ENCODE data around the gene SETBP1. TPM values are rescaled to one million over a fixed set of nuclear protein-coding genes. Genes with fewer than 3 reads are reported as not detected.

Gene SETBP1
- total RNA-seq, 2 experiments from 2014 or later = 25.2 to 30.3 TPM

DNA sequence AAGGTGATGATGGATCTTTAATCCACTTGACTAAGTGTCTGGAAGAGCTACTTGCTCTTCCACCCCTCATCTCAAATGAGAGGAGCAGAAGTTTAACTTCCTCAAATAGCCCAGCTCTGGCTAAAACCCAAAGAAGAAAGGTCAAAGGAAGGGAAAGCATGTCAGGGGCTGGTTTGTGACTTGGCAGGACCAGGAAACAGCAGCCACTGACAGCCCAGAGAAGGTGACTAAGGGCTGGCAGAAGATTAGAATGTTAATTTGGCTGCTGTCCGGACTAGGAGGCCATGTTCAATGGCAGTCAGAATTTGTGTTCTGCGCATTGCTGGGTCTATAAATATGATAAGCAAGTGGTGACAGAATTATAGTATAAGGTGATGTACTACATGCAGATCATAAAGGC lies 386.2 kb downstream of the SETBP1 start:
- no peak overlapping the region for H3K4me3 Mint-ChIP-seq
- ATAC-seq (no peak), DNase-seq (no peak)
- H3K4me1 Mint-ChIP-seq = peaks cover 18% of the 10 kb centered on the region
- H3K27me3 Mint-ChIP-seq = peaks cover 7% of the 10 kb centered on the region
- CTCF ChIA-PET = interaction anchor here (0.7 to 1.9 kb wide), 3 partner anchors 9 to 282 kb away, joined by 3 to 8 read pairs (median 3); no protein-coding TSS in a partner anchor
- peaks cover 16% of the 10 kb centered on the region for H3K36me3 Mint-ChIP-seq
- H3K27ac Mint-ChIP-seq = no peak overlapping the region
- H3K9me3 Mint-ChIP-seq (ENCODE audit: low read depth) = no peaks in the 10 kb centered on the region

DNA sequence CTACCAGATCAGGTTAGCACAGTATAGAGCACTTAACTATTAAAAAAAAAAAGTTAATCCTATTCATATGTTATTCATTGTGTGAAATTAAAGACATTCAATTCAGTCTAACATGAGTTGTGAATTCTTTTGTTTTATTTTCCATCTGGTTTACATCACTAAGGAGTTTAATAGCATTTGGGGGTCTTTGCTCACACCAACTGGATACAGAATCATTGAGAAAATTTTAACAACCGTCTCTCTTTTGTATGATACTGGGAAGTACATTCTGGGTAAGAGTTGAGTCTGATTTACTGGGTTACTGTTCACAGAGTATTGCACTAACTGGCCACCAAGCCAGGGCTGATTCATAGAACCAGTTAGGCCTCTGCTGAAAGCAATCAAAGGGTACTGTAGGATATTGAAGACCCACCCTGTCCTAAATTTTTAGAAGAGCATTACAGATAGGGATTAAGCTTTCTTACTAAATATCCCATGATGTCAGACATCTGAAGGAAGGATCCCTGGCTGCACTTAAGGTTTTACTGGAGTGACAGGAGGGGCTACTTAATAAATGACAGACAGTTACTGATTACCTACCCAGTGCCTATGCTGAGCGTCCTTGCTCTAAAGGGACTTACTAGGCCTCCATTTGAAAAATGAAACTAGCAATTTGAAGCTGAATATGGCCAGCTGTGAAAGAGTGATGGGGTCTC lies 387.9 kb downstream of the SETBP1 start:
- Mint-ChIP-seq H3K4me3 (no peak overlapping the region), H3K27me3 (peaks cover 7% of the 10 kb centered on the region), H3K36me3 (peaks cover 10% of the 10 kb centered on the region), H3K9me3 (ENCODE audit: low read depth) (no peaks in the 10 kb centered on the region), H3K4me1 (peaks cover 18% of the 10 kb centered on the region), H3K27ac (no peak overlapping the region)
- CTCF ChIA-PET = no interaction called here
- DNase-seq = no peak
- ATAC-seq = no peak

DNA sequence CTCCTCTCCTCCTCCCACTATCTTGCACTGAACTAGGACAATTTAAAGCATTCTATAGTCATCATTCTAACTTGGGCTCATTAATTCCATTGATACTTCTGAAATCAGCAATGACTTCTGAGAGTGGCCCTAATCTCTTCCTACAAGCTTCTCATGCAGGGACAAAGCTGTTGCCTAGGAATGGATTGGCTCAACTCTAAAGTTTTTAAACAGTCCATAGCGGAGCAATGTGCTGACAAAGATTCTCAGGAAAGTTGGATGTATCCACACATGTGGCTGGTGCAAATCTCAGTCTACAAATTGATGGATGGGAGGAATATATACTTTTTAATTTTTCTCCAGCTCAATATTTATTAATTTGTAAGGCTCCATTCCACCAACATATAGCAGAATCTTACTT lies 388.9 kb downstream of the SETBP1 start:
- DNase-seq (no peak), ATAC-seq (no peak)
- Mint-ChIP-seq H3K4me3 (no peak overlapping the region), H3K4me1 (peaks cover 18% of the 10 kb centered on the region), H3K36me3 (peaks cover 2% of the 10 kb centered on the region), H3K27me3 (peaks cover 7% of the 10 kb centered on the region), H3K27ac (no peak overlapping the region), H3K9me3 (ENCODE audit: low read depth) (no peaks in the 10 kb centered on the region)
- CTCF ChIA-PET = no interaction called here

DNA sequence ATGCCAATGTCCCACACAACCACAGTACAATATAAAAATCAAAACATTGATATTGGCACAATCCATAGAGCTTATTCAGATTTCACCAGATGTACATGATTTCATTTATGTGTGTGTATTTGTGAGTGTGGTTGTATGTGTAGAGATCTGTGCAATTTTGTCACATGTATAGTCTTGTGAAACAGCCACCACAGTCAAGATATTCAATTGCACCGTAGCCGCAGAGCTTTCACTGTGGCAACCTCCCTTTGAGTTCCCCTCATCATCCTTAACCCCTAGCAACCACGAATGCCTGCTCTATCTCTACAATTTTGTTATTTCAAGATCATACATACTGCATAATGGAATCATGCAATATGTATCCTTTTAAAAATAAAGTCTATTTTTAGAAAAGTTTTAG lies 391.3 kb downstream of the SETBP1 start:
- H3K27ac Mint-ChIP-seq = no peak overlapping the region
- no peaks in the 10 kb centered on the region for H3K36me3 Mint-ChIP-seq
- peaks cover 7% of the 10 kb centered on the region for H3K27me3 Mint-ChIP-seq
- ATAC-seq = no peak
- no peak for DNase-seq
- no peak overlapping the region for H3K4me3 Mint-ChIP-seq
- no peaks in the 10 kb centered on the region for H3K9me3 Mint-ChIP-seq (ENCODE audit: low read depth)
- CTCF ChIA-PET = no interaction called here
- peaks cover under 1% of the 10 kb centered on the region for H3K4me1 Mint-ChIP-seq

DNA sequence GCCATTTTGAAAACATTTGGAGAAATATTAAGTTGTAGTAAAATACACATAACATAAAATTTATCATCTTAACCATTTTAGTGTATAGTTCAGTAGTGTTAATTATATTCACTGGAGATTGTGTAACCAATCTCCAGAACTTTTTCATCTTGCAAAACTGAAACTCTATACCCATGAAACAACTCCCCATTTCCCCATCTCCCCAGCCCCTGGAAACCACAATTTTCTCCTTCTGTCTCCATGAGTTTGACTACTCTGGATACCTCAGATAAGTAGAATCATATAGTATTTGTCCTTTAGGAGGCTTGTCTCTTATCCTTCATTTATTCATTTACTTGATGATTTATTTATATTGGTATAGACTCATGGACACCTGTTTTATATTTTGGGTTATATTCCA lies 392.9 kb downstream of the SETBP1 start:
- Mint-ChIP-seq H3K4me3 (no peak overlapping the region), H3K36me3 (no peaks in the 10 kb centered on the region)

DNA sequence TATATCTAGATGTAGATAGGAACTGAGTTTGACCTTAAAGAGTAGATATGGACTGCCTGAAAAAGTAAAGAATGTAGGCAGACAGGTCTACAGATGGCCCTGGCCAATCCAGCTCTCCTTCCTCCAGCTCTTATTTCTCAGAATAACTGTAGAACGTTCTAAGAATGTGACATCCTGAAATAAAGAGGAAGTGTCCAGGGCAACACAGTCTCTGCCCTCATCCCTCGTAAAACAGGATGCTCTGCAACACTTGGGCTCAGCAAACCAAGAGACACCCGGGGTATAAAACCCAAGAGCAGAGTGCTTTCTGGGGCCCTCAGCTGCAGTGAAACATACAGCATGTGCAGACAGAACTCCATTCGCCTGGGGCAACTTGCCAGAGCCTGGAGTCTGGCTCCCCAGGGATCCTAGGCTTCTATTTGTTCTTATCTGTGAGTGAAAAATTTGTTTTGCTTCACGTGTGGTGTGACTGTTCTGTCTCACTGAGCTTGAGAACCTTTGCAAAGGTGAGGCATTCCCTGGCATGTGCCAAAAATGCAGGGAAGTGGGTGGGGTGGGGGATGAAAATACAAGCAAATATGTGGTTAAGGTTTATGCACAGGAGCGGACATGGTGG lies 401.0 kb downstream of the SETBP1 start:
- DNase-seq (no peak), ATAC-seq (no peak)
- H3K27ac Mint-ChIP-seq = peak overlapping the region; percentile 10
- H3K4me3 Mint-ChIP-seq = no peak overlapping the region
- H3K27me3 Mint-ChIP-seq = peaks cover 24% of the 10 kb centered on the region
- no peaks in the 10 kb centered on the region for H3K36me3 Mint-ChIP-seq
- peaks cover 3% of the 10 kb centered on the region for H3K9me3 Mint-ChIP-seq (ENCODE audit: low read depth)
- CTCF ChIA-PET = no interaction called here
- H3K4me1 Mint-ChIP-seq = peaks cover 2% of the 10 kb centered on the region

More for the DNA sequence above, 392.9 kb downstream of the SETBP1 start:
- CTCF ChIA-PET = no interaction called here
- ATAC-seq = no peak
- no peaks in the 10 kb centered on the region for H3K9me3 Mint-ChIP-seq (ENCODE audit: low read depth)
- H3K4me1 Mint-ChIP-seq = no peaks in the 10 kb centered on the region
- H3K27me3 Mint-ChIP-seq = peaks cover 10% of the 10 kb centered on the region
- H3K27ac Mint-ChIP-seq = no peak overlapping the region
- DNase-seq = no peak

DNA sequence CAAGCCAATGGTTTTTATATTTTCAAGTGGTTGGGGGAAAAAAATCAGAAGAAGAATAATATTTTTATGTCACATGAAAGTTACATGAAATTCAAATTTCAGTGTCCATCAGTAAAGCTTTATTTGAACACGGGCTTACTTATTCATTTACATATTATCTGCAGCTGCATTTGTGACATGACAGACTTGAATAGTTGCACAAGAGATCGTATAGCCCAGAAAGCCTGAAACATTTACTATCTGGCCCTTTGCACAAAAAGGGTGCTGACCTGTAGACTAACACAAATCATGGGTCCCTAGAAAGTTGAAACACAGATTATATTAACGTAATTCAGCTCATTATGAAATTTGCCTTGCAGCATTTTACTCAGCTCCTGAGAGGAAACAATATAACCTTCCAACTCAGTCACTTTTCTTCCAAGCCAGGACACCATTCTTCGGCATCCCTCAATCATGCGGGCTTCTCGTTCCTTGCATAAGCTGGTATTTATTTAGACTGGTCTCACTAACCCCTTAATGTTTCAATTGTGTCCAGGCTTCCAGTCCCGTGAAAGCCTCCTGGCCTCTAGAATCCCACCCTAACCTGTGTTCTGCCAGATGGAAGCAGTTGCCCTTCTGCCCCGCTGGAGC lies 402.7 kb downstream of the SETBP1 start:
- peaks cover 3% of the 10 kb centered on the region for H3K9me3 Mint-ChIP-seq (ENCODE audit: low read depth)
- DNase-seq (no peak), ATAC-seq (no peak)
- H3K4me1 Mint-ChIP-seq = peaks cover 2% of the 10 kb centered on the region
- H3K27ac Mint-ChIP-seq = no peak overlapping the region
- H3K36me3 Mint-ChIP-seq = no peaks in the 10 kb centered on the region
- CTCF ChIA-PET = no interaction called here
- no peak overlapping the region for H3K4me3 Mint-ChIP-seq
- peaks cover 21% of the 10 kb centered on the region for H3K27me3 Mint-ChIP-seq

DNA sequence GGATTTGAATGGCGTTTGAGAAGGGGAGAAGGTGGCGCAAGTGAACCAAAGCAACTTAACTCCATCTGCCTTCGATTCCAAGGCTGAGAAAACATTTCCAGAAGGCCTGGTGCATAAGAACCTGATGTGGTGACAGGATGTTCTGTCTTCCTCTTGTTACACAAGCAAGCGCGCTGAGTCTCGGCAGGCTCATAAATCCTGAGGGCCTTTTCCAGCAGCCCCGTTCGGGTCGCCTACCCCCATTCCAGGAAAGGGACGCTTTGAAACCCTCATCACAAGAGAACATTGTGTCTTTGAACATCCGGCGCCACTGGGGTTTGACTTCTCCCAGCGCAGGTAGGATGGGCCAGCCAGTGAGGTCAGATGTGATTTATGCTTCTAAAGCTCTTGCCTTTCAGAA lies 403.5 kb downstream of the SETBP1 start:
- CTCF ChIA-PET = no interaction called here
- DNase-seq = no peak
- H3K4me3 Mint-ChIP-seq = no peak overlapping the region
- no peak overlapping the region for H3K27ac Mint-ChIP-seq
- no peaks in the 10 kb centered on the region for H3K36me3 Mint-ChIP-seq
- H3K9me3 Mint-ChIP-seq (ENCODE audit: low read depth) = peaks cover 3% of the 10 kb centered on the region
- ATAC-seq = no peak
- peaks cover 23% of the 10 kb centered on the region for H3K27me3 Mint-ChIP-seq
- H3K4me1 Mint-ChIP-seq = peaks cover 2% of the 10 kb centered on the region

DNA sequence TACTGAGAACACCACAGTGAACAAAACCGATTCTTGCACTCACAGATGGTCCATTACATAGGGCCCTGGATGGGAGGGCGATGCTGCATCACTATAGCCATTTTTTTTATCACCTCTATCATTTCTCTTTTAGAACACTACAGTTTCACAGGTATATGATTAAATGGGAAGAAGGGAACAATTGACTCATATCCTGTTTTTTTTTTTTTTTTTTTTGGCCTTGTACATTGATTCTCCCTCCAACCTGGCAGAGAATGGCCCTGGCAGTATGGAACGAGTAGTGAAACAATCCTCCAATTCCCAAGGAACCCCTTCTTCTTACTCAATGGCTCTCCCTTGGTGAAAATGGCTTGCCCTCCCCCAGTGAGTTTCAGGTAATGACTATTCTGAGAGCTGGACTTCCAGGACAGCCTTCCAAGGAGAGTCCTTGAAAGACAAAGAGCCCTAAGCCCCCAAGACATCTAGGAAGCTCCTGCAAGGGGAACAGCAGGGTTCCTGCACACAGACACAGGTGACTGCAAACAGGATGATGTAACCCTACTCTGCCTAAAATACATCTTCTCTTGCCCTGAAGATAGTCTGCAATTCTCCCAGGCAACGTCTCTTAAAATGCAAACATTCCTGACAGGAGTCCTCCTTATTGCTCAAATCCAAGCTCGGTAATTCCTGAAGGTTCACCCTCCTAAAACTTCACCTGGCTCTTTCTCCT lies 405.4 kb downstream of the SETBP1 start:
- Mint-ChIP-seq H3K4me1 (peaks cover 2% of the 10 kb centered on the region), H3K27me3 (peaks cover 24% of the 10 kb centered on the region), H3K36me3 (no peaks in the 10 kb centered on the region), H3K27ac (no peak overlapping the region), H3K9me3 (ENCODE audit: low read depth) (peaks cover 3% of the 10 kb centered on the region), H3K4me3 (no peak overlapping the region)
- no peak for ATAC-seq
- DNase-seq = no peak
- CTCF ChIA-PET = no interaction called here

DNA sequence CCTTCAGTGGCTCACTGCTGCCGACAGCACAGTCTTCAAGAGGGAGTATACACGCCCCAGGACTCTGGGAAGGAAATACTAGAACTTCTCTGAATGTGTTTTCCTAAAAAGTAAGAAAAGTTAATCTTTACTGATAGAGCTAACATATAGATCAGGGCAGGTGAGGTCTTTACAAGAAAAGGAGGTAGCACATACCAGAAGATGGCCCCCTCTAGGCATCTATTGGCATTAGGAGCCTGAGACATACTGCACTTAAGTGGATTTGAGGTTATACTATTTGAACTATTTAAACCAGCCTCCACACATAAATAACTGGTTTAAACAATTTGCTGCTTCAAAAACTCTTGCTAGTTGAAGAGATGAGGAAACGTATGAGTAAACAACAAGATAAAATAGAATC lies 406.1 kb downstream of the SETBP1 start:
- H3K4me3 Mint-ChIP-seq = no peak overlapping the region
- peaks cover 24% of the 10 kb centered on the region for H3K27me3 Mint-ChIP-seq
- CTCF ChIA-PET = no interaction called here

DNA sequence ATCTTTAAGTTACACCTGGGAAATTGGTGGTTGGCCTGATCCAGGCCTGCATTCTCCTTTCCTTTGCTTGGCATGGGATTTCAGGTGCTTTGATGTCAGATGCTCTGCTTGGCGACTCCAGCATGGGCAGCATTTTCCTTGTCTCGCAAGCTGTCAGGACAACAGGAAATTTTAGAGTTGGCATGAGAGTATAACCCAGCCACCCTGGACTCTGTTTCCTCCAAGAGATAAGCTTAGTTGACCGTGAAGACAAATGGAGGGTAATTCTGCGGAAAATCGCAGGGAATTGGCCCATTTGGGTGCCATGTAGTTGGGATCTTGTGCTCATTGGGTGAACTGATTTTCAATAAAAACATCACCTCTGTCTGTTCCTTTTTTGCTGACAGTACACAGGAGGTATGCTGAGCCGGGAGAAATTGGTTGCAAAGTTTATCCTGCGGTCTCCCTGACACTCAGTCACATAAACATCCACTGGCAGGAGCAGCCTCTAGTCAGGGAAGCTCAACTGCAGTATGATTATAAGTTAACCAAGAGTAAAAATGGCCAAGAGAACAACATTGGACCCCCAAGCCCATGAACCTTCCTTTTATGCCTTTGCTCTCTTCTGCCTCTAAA lies 409.9 kb downstream of the SETBP1 start:
- H3K4me1 Mint-ChIP-seq = no peaks in the 10 kb centered on the region
- peaks cover 13% of the 10 kb centered on the region for H3K27me3 Mint-ChIP-seq
- H3K4me3 Mint-ChIP-seq = no peak overlapping the region
- CTCF ChIA-PET = no interaction called here
- no peaks in the 10 kb centered on the region for H3K36me3 Mint-ChIP-seq
- DNase-seq (no peak), ATAC-seq (no peak)
- no peaks in the 10 kb centered on the region for H3K9me3 Mint-ChIP-seq (ENCODE audit: low read depth)
- H3K27ac Mint-ChIP-seq = no peak overlapping the region

More for the DNA sequence above, 406.1 kb downstream of the SETBP1 start:
- no peak for ATAC-seq
- Mint-ChIP-seq H3K9me3 (ENCODE audit: low read depth) (no peaks in the 10 kb centered on the region), H3K36me3 (no peaks in the 10 kb centered on the region), H3K4me1 (no peaks in the 10 kb centered on the region), H3K27ac (no peak overlapping the region)
- DNase-seq = no peak

DNA sequence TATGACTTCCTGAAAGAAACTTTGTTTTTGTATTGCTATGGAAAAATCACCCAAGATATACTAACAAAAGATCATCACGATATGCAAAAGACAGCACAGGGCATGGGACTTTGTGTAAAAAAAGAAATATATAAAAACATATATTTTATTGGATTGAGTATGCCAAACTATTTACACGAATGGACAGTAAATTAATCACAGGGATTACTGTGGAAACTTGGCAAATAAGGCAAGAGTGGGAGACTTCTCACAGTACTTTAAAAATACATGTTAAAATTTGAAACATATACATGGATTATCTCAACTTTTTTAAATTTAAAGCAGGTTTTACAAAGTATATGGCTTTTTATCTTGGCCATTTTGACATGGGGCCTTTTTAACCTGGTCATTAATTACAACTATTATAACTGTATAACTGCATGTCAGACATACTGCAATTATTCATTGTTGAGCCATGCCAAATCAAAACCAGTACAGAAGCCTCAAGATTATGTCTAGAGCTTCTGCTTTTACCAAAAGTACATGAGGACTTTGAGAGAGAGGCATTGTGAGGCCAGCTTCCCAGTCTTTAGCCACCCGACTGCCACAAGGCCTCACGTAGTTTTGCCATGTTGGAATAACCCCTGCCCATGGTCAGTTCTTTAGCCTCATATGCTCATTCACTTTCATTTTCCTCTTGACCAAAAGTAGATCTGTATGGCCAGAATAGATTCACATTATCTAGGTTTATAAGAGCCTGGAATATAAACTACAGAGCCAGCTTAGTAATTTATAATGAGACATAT lies 419.8 kb downstream of the SETBP1 start:
- no peaks in the 10 kb centered on the region for H3K9me3 Mint-ChIP-seq (ENCODE audit: low read depth)
- no peak overlapping the region for H3K4me3 Mint-ChIP-seq
- ATAC-seq (no peak), DNase-seq (no peak)
- no peak overlapping the region for H3K27ac Mint-ChIP-seq
- peaks cover 13% of the 10 kb centered on the region for H3K4me1 Mint-ChIP-seq
- H3K36me3 Mint-ChIP-seq = no peaks in the 10 kb centered on the region
- CTCF ChIA-PET = no interaction called here
- H3K27me3 Mint-ChIP-seq = peaks cover 14% of the 10 kb centered on the region

DNA sequence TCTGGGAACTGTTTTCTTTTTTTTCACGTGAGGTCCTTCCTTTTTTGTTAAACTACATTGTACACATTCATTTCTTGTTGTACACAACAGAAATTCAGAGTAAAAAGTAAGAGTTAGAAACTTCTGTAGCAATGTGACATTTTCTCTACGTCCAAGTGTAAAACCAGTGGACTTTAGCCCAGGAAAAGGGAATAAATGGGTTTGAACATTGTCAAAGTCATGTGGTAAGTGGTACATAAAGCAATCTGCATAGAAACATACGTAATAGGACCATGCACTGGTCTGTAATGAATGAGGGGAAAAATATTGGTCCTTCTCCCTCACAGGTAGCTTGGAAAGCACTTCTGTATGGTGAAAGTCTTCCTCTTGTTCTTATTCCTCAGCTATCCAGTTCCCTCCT lies 421.4 kb downstream of the SETBP1 start:
- peaks cover 14% of the 10 kb centered on the region for H3K27me3 Mint-ChIP-seq
- peaks cover 12% of the 10 kb centered on the region for H3K4me1 Mint-ChIP-seq
- no peak for ATAC-seq
- no peak for DNase-seq
- H3K27ac Mint-ChIP-seq = no peak overlapping the region
- no peak overlapping the region for H3K4me3 Mint-ChIP-seq
- H3K9me3 Mint-ChIP-seq (ENCODE audit: low read depth) = no peaks in the 10 kb centered on the region
- H3K36me3 Mint-ChIP-seq = no peaks in the 10 kb centered on the region
- CTCF ChIA-PET = no interaction called here

Data from activated CD8-positive, alpha-beta memory T cell treated with anti-CD3 and anti-CD28 coated beads, Interleukin-2, amount 10 ng/mL, durations not matched to agents 7 days and 5 days (primary cell).